Fibroblast of skin of left quadriceps (primary cell): ENCODE results near the gene FERMT3.

Experiments
- DNase-seq, 2 experiments: peaks; one replicate each; pipeline ENCODE4 v3.0.0-alpha.2; 2013; ENCODE audit warnings: low read depth in 2 of 2

FERMT3 gene

GRCh38 chr11:64249563-64250414 is 43.3 kb downstream of the FERMT3 start:
- DNase-seq, result no peak

GRCh38 chr11:64250415-64251015 is 44.0 kb downstream of the FERMT3 start:
- no peak for DNase-seq

- no peak for DNase-seq
Observed at GRCh38 chr11:64251016-64251752, 44.7 kb downstream of the FERMT3 start, which contains the start of gene PLCB3. Gene PLCB3 (plus strand): TSS chr11:64251530. CDS start chr11:64251650, 120 bp downstream.

GRCh38 chr11:64251753-64252002 is 45.2 kb downstream of the FERMT3 start:
- DNase-seq, result no peak

- no peak for DNase-seq
Observed at GRCh38 chr11:64252003-64252872, 45.7 kb downstream of the FERMT3 start.

GRCh38 chr11:64253043-64253442 is 46.5 kb downstream of the FERMT3 start:
- no peak for DNase-seq

- no peak for DNase-seq
Observed at GRCh38 chr11:64253481-64253880, 47.0 kb downstream of the FERMT3 start.

- no peak for DNase-seq
Observed at GRCh38 chr11:64254326-64254725, 47.8 kb downstream of the FERMT3 start.

GRCh38 chr11:64255135-64256128 is 48.9 kb downstream of the FERMT3 start:
- no peak for DNase-seq

GRCh38 chr11:64256300-64256699 is 49.8 kb downstream of the FERMT3 start:
- no peak for DNase-seq

- no peak for DNase-seq
Observed at GRCh38 chr11:64258356-64258755, 51.8 kb downstream of the FERMT3 start.

GRCh38 chr11:64258946-64259532 is 52.5 kb downstream of the FERMT3 start:
- DNase-seq, result no peak

GRCh38 chr11:64259533-64260067 is 53.1 kb downstream of the FERMT3 start:
- no peak for DNase-seq

GRCh38 chr11:64260147-64260708 is 53.7 kb downstream of the FERMT3 start:
- DNase-seq, result no peak

GRCh38 chr11:64261556-64262080 is 55.1 kb downstream of the FERMT3 start:
- no peak for DNase-seq

- no peak for DNase-seq
Observed at GRCh38 chr11:64262271-64263002, 55.9 kb downstream of the FERMT3 start.

GRCh38 chr11:64263021-64263946 is 56.8 kb downstream of the FERMT3 start:
- no peak for DNase-seq

- DNase-seq, result no peak
Observed at GRCh38 chr11:64263947-64264317, 57.4 kb downstream of the FERMT3 start.
